Urinary bladder (tissue), 4 donors: ENCODE data around the gene TUBB1. TPM values are rescaled to one million over a fixed set of nuclear protein-coding genes. Genes with fewer than 3 reads are reported as not detected.
"Not testable (repeated sequence)": the region's sequence is repeated elsewhere in the genome, so short reads cannot be mapped to it uniquely, and the experiment has no call there.

Source experiments
- DNase-seq: peaks from one replicate; pipeline ENCODE4 v3.0.0-alpha.2; 2015; ENCODE audit errors: extremely low spot score
- H3K27ac ChIP-seq: one replicate; pipeline ENCODE4 v1.5.1; 2013; ENCODE audit warnings: low read depth, mild to moderate bottlenecking, moderate library complexity
- H3K36me3 ChIP-seq: one replicate; pipeline ENCODE4 v1.6.1; 2013; ENCODE audit warnings: mild to moderate bottlenecking, moderate library complexity; ENCODE audit not compliant: insufficient read depth
- H3K4me1 ChIP-seq: one replicate; pipeline ENCODE4 v1.6.1; 2013; ENCODE audit warnings: mild to moderate bottlenecking, moderate library complexity; ENCODE audit not compliant: insufficient read depth
- H3K4me3 ChIP-seq: one replicate; pipeline ENCODE4 v1.5.1; 2013; ENCODE audit warnings: low read depth, low read length
- WGBS: extraction: QIAGEN DNeasy Blood & Tissue Kit; methylation state at CpG from one replicate; pipeline ENCODE4 v1.1.7; 2013; 5-methylcytosine and 5-hydroxymethylcytosine counted together
- polyA plus RNA-seq: library from polyadenylated mRNA; stranded (reverse); fragments of 200-250 nt; gene quantifications from one replicate; pipeline ENCODE4 v1.2.3, GENCODE V29; 2013
- total RNA-seq: library from RNA; depleted of rRNA; stranded (reverse); fragments of >200 nt; gene quantifications from one replicate; pipeline ENCODE4 v1.2.3, GENCODE V29; 2014
- donor health status: healthy with polysubstance abuse.
- donor health status: healthy.

The TUBB1 gene
- total and polyA plus RNA-seq, 2 donors: 0.05 to 0.58 TPM

GRCh38 chr20:58983115-58983468 is 36.1 kb upstream of the TUBB1 start:
- H3K4me3 ChIP-seq, H3K4me1 ChIP-seq, H3K36me3 ChIP-seq, DNase-seq, H3K27ac ChIP-seq: not testable (repeated sequence)
- 87% methylated on average over 12 of the region's 12 CpGs for WGBS

GRCh38 chr20:58984691-58985090 is 34.5 kb upstream of the TUBB1 start:
- Histone ChIP-seq H3K4me1 (no peaks in the 10 kb centered on the region), H3K4me3 (no peak overlapping the region), H3K27ac (no peak overlapping the region), H3K36me3 (no peaks in the 10 kb centered on the region)
- DNase-seq: no peak
- 80% methylated on average over 6 of the region's 6 CpGs for WGBS

GRCh38 chr20:58985656-58986055 is 33.6 kb upstream of the TUBB1 start:
- WGBS: 76% methylated on average over 5 of the region's 5 CpGs
- no peak for DNase-seq
- Histone ChIP-seq H3K27ac (no peak overlapping the region), H3K36me3 (no peaks in the 10 kb centered on the region), H3K4me1 (no peaks in the 10 kb centered on the region), H3K4me3 (no peak overlapping the region)

- H3K27ac ChIP-seq: no peak overlapping the region
- 83% methylated on average over 9 of the region's 9 CpGs for WGBS
- H3K36me3 ChIP-seq: peaks cover 2% of the 10 kb centered on the region
- H3K4me1 ChIP-seq: no peaks in the 10 kb centered on the region
- no peak for DNase-seq
- H3K4me3 ChIP-seq: no peak overlapping the region
Observed at GRCh38 chr20:58986286-58986967, 32.8 kb upstream of the TUBB1 start.

- H3K4me1 ChIP-seq: no peaks in the 10 kb centered on the region
- no peak overlapping the region for H3K27ac ChIP-seq
- no peak for DNase-seq
- WGBS: 84% methylated on average over 8 of the region's 8 CpGs
- no peak overlapping the region for H3K4me3 ChIP-seq
- H3K36me3 ChIP-seq: peaks cover 2% of the 10 kb centered on the region
Observed at GRCh38 chr20:58986968-58987517, 32.2 kb upstream of the TUBB1 start.

GRCh38 chr20:58987790-58988564 is 31.3 kb upstream of the TUBB1 start:
- no peak for DNase-seq
- peaks cover 2% of the 10 kb centered on the region for H3K36me3 ChIP-seq
- no peaks in the 10 kb centered on the region for H3K4me1 ChIP-seq
- H3K27ac ChIP-seq: no peak overlapping the region
- H3K4me3 ChIP-seq: no peak overlapping the region
- WGBS: 86% methylated on average over 9 of the region's 9 CpGs

GRCh38 chr20:58988565-58988882 is 30.7 kb upstream of the TUBB1 start:
- DNase-seq: no peak
- no peak overlapping the region for H3K4me3 ChIP-seq
- peaks cover 2% of the 10 kb centered on the region for H3K36me3 ChIP-seq
- H3K27ac ChIP-seq: no peak overlapping the region
- H3K4me1 ChIP-seq: no peaks in the 10 kb centered on the region
- 73% methylated on average over 6 of the region's 6 CpGs for WGBS

GRCh38 chr20:58989196-58989595 is 30.0 kb upstream of the TUBB1 start:
- no peak overlapping the region for H3K4me3 ChIP-seq
- no peaks in the 10 kb centered on the region for H3K4me1 ChIP-seq
- no peak overlapping the region for H3K27ac ChIP-seq
- no peak for DNase-seq
- H3K36me3 ChIP-seq: peaks cover 5% of the 10 kb centered on the region
- WGBS: 94% methylated on average over 10 of the region's 10 CpGs

- 94% methylated on average over 14 of the region's 14 CpGs for WGBS
- Histone ChIP-seq H3K36me3 (peaks cover 5% of the 10 kb centered on the region), H3K4me1 (no peaks in the 10 kb centered on the region), H3K27ac (no peak overlapping the region), H3K4me3 (no peak overlapping the region)
- no peak for DNase-seq
Observed at GRCh38 chr20:58990651-58991445, 28.4 kb upstream of the TUBB1 start.

GRCh38 chr20:58991715-58992114 is 27.5 kb upstream of the TUBB1 start:
- Histone ChIP-seq H3K4me3 (no peak overlapping the region), H3K4me1 (no peaks in the 10 kb centered on the region), H3K27ac (no peak overlapping the region), H3K36me3 (peaks cover 5% of the 10 kb centered on the region)
- DNase-seq: no peak
- WGBS: 84% methylated on average over 9 of the region's 9 CpGs

GRCh38 chr20:58992911-58993310 is 26.3 kb upstream of the TUBB1 start:
- H3K27ac ChIP-seq: no peak overlapping the region
- WGBS: 69% methylated on average over 3 of the region's 3 CpGs
- DNase-seq: no peak
- H3K36me3 ChIP-seq: peaks cover 5% of the 10 kb centered on the region
- no peak overlapping the region for H3K4me3 ChIP-seq
- no peaks in the 10 kb centered on the region for H3K4me1 ChIP-seq

- WGBS: 84% methylated on average over 23 of the region's 23 CpGs
Observed at GRCh38 chr20:58993332-58994248, 25.6 kb upstream of the TUBB1 start.

More at GRCh38 chr20:58993332-58994248, 25.6 kb upstream of the TUBB1 start:
- H3K4me1 ChIP-seq: no peaks in the 10 kb centered on the region
- H3K4me3 ChIP-seq: no peak overlapping the region
- H3K27ac ChIP-seq: no peak overlapping the region
- peaks cover 5% of the 10 kb centered on the region for H3K36me3 ChIP-seq
- no peak for DNase-seq
